ENCODE data around the gene COX19. TPM values are rescaled to one million over a fixed set of nuclear protein-coding genes. Genes with fewer than 3 reads are reported as not detected.
"Not testable (repeated sequence)": the region's sequence is repeated elsewhere in the genome, so short reads cannot be mapped to it uniquely, and the experiment has no call there.

Gene COX19
- total RNA-seq, 4 donors from 2014 or later, result 15.9 to 41.3 (median 24.7) TPM

- Histone ChIP-seq H3K4me3 (no peak overlapping the region), H3K27ac (peak overlapping the region in 1 of 4 donors; percentile 13), H3K27me3 (no peaks in the 10 kb centered on the region), H3K4me1 (peaks cover 0 to 45% (median 0%) of the 10 kb centered on the region in 4 donors), H3K9me3 (no peaks in the 10 kb centered on the region), H3K36me3 (peaks cover 0 to 9% (median 0%) of the 10 kb centered on the region in 3 donors)
- peak in 1 of 3 donors; percentile 48 for DNase-seq
- no peak for TF ChIP-seq POLR2A (IDR thresholded peaks at IDR 0.05)
- no peak for TF ChIP-seq CTCF (IDR thresholded peaks at IDR 0.05)
These were observed 27.7 kb downstream of the COX19 start for GRCh38 chr7:947391-948210.

GRCh38 chr7:946256-946996, 28.9 kb downstream of the COX19 start:
- peak in 1 of 2 donors; percentile 43 for TF ChIP-seq POLR2A (IDR thresholded peaks at IDR 0.05)
- TF ChIP-seq CTCF (IDR thresholded peaks at IDR 0.05), result no peak
- DNase-seq, result peak in 2 of 3 donors; percentile 79 to 84
- H3K4me1 ChIP-seq, result peaks cover 0 to 36% (median 0%) of the 10 kb centered on the region in 4 donors
- H3K36me3 ChIP-seq, result peaks cover 0 to 9% (median 0%) of the 10 kb centered on the region in 3 donors
- peak overlapping the region in 2 of 4 donors; percentile 36 to 41 for H3K4me3 ChIP-seq
- no peaks in the 10 kb centered on the region for H3K27me3 ChIP-seq
- peak overlapping the region in 3 of 4 donors; percentile 91 to 99 (median 95) for H3K27ac ChIP-seq
- no peaks in the 10 kb centered on the region for H3K9me3 ChIP-seq

- Histone ChIP-seq H3K4me1 (peaks cover 0 to 36% (median 0%) of the 10 kb centered on the region in 4 donors), H3K27ac (peak overlapping the region in 3 of 4 donors; percentile 91 to 99 (median 95)), H3K36me3 (peaks cover 0 to 9% (median 0%) of the 10 kb centered on the region in 3 donors), H3K4me3 (peak overlapping the region in 3 of 4 donors; percentile 10 to 57 (median 51)), H3K9me3 (no peaks in the 10 kb centered on the region), H3K27me3 (no peaks in the 10 kb centered on the region)
- DNase-seq, result peak in 2 of 3 donors; percentile 94 to 98
- TF ChIP-seq POLR2A (IDR thresholded peaks at IDR 0.05) (peak; percentile 94 to 98), CTCF (IDR thresholded peaks at IDR 0.05) (peak in 1 of 6 experiments; percentile 9)
These were observed 29.6 kb downstream of the COX19 start for GRCh38 chr7:945556-946255.

GRCh38 chr7:945147-945555, 30.2 kb downstream of the COX19 start:
- no peak for DNase-seq
- Histone ChIP-seq H3K4me1 (peaks cover 0 to 31% (median 0%) of the 10 kb centered on the region in 4 donors), H3K27me3 (no peaks in the 10 kb centered on the region), H3K9me3 (no peaks in the 10 kb centered on the region), H3K36me3 (peaks cover 0 to 9% (median 0%) of the 10 kb centered on the region in 3 donors), H3K27ac (peak overlapping the region in 3 of 4 donors; percentile 91 to 99 (median 95)), H3K4me3 (peak overlapping the region in 3 of 4 donors; percentile 10 to 57 (median 51))
- no peak for TF ChIP-seq POLR2A (IDR thresholded peaks at IDR 0.05)
- TF ChIP-seq CTCF (IDR thresholded peaks at IDR 0.05), result no peak

- peaks cover 0 to 27% (median 0%) of the 10 kb centered on the region in 4 donors for H3K4me1 ChIP-seq
- H3K4me3 ChIP-seq, result peak overlapping the region in 2 of 4 donors; percentile 51 to 57
- DNase-seq, result no peak
- TF ChIP-seq CTCF (IDR thresholded peaks at IDR 0.05), result no peak
- TF ChIP-seq POLR2A (IDR thresholded peaks at IDR 0.05), result no peak
- no peaks in the 10 kb centered on the region for H3K27me3 ChIP-seq
- peak overlapping the region in 3 of 4 donors; percentile 91 to 99 (median 95) for H3K27ac ChIP-seq
- no peaks in the 10 kb centered on the region for H3K9me3 ChIP-seq
- H3K36me3 ChIP-seq, result peaks cover 0 to 7% (median 0%) of the 10 kb centered on the region in 3 donors
These were observed 30.6 kb downstream of the COX19 start for GRCh38 chr7:944744-945143.

- peak in 1 of 3 donors; percentile 19 for DNase-seq
- H3K27me3 ChIP-seq, result not testable (repeated sequence)
These were observed 31.6 kb downstream of the COX19 start for GRCh38 chr7:943793-944192.

More at GRCh38 chr7:943793-944192, 31.6 kb downstream of the COX19 start:
- not testable (repeated sequence) for H3K36me3 ChIP-seq, H3K4me3 ChIP-seq, H3K9me3 ChIP-seq, H3K27ac ChIP-seq
- H3K4me1 ChIP-seq, result peaks cover 0 to 19% (median 0%) of the 10 kb centered on the region in 4 donors
